GM21381 (cell line): Measurements from ENCODE around the gene FBXO44.

ENCODE experiments used
- ATAC-seq: cut with Tn5 transposase; IDR thresholded peaks from one replicate; pipeline ENCODE4 v1.9.1; 2021; ENCODE audit warnings: mild to moderate bottlenecking, moderate library complexity; ENCODE audit not compliant: unreplicated experiment

Gene FBXO44

GRCh38 chr1:11638121-11638520 is 16.6 kb upstream of the FBXO44 start:
- ATAC-seq: no peak

- ATAC-seq: no peak
Observed at GRCh38 chr1:11639372-11639771, 15.3 kb upstream of the FBXO44 start.

GRCh38 chr1:11640101-11640500 is 14.6 kb upstream of the FBXO44 start:
- no peak for ATAC-seq

- ATAC-seq: no peak
Observed at GRCh38 chr1:11640944-11641343, 13.7 kb upstream of the FBXO44 start.

GRCh38 chr1:11641776-11642305 is 12.8 kb upstream of the FBXO44 start:
- no peak for ATAC-seq

GRCh38 chr1:11642418-11643017 is 12.2 kb upstream of the FBXO44 start:
- ATAC-seq: peak; percentile 57

- no peak for ATAC-seq
Observed at GRCh38 chr1:11643782-11644181, 10.9 kb upstream of the FBXO44 start.

GRCh38 chr1:11645270-11645669 is 9.4 kb upstream of the FBXO44 start:
- ATAC-seq: no peak

GRCh38 chr1:11645670-11646265 is 8.9 kb upstream of the FBXO44 start:
- no peak for ATAC-seq

GRCh38 chr1:11646317-11646716 is 8.4 kb upstream of the FBXO44 start:
- ATAC-seq: no peak

GRCh38 chr1:11647333-11647732 is 7.3 kb upstream of the FBXO44 start:
- ATAC-seq: no peak

- no peak for ATAC-seq
Observed at GRCh38 chr1:11648039-11648438, 6.6 kb upstream of the FBXO44 start.

- ATAC-seq: no peak
Observed at GRCh38 chr1:11648732-11649158, 5.9 kb upstream of the FBXO44 start.

- no peak for ATAC-seq
Observed at GRCh38 chr1:11649237-11649623, 5.4 kb upstream of the FBXO44 start.

GRCh38 chr1:11649624-11650330 is 4.9 kb upstream of the FBXO44 start:
- no peak for ATAC-seq

- no peak for ATAC-seq
Observed at GRCh38 chr1:11650331-11650991, 4.2 kb upstream of the FBXO44 start.

GRCh38 chr1:11651017-11651416 is 3.7 kb upstream of the FBXO44 start:
- ATAC-seq: no peak

GRCh38 chr1:11652203-11652780 is 2.4 kb upstream of the FBXO44 start:
- ATAC-seq: no peak

GRCh38 chr1:11653101-11653860 is 1.4 kb upstream of the FBXO44 start:
- ATAC-seq: no peak

- ATAC-seq: no peak
Observed at GRCh38 chr1:11653861-11654136, 878 bp upstream of the FBXO44 start.
